WI38 (cell line): ENCODE data around the gene RILPL1.

Source experiments
- H3K4me3 ChIP-seq: 2 replicates; pipeline ENCODE4 v1.5.1; 2011; ENCODE audit warnings: low read depth, mild to moderate bottlenecking, control low read depth, low read length
- TF ChIP-seq, protein P1 (sequence below): IDR thresholded peaks from 2 replicates; pipeline ENCODE4 v1.5.1; 2012; ENCODE audit warnings: low read depth, mild to moderate bottlenecking, control low read depth, low read length

The RILPL1 gene

DNA sequence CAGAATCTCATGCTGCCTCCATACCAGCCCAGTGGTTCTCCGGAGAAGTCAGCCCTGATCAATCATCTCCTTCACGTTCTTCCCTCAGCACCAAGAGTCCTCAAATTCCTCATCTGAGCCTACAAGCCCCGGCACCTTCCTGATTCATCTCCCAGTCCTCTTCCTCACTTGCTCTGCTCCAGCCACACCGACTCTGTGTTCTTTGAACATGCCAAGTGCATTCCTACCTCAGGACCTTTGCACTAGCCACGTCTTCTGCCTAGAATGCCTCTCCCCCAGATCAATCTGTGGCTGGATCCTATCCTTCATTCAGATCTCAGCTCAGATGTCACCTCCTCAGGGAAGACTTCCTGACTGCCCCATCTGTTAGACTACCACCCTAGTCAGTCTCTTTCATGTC, 4.7 kb downstream of the RILPL1 start:
- no peak overlapping the region for H3K4me3 ChIP-seq
- TF ChIP-seq, protein P1, sequence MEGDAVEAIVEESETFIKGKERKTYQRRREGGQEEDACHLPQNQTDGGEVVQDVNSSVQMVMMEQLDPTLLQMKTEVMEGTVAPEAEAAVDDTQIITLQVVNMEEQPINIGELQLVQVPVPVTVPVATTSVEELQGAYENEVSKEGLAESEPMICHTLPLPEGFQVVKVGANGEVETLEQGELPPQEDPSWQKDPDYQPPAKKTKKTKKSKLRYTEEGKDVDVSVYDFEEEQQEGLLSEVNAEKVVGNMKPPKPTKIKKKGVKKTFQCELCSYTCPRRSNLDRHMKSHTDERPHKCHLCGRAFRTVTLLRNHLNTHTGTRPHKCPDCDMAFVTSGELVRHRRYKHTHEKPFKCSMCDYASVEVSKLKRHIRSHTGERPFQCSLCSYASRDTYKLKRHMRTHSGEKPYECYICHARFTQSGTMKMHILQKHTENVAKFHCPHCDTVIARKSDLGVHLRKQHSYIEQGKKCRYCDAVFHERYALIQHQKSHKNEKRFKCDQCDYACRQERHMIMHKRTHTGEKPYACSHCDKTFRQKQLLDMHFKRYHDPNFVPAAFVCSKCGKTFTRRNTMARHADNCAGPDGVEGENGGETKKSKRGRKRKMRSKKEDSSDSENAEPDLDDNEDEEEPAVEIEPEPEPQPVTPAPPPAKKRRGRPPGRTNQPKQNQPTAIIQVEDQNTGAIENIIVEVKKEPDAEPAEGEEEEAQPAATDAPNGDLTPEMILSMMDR, result no peak

GRCh38 chr12:123526542-123527080, 6.9 kb downstream of the RILPL1 start:
- TF ChIP-seq, protein P1, result no peak

GRCh38 chr12:123524378-123524777, 9.1 kb downstream of the RILPL1 start:
- TF ChIP-seq, protein P1, result no peak

More at GRCh38 chr12:123526542-123527080, 6.9 kb downstream of the RILPL1 start:
- H3K4me3 ChIP-seq, result no peak overlapping the region

DNA sequence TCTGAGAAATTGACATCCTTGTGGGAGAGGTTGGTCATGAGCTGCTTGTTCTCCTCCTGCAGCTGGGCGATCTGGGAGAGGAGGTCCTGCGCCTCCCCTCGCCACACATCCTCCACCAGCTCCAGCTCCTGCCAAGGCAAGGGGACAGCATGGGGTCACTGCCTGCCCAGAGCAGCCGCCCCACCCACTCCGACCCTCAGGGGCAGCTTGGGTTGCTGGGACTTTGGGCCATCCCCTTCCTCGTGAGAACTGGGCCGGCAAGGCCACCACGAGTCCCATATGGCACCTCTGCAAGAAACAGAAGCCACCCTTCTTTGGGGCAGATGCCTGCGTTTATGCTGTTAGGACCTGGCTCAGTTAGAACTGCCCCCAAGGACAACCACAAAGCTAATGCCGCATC, 10.0 kb downstream of the RILPL1 start:
- TF ChIP-seq, protein P1, result no peak
- no peak overlapping the region for H3K4me3 ChIP-seq

More at GRCh38 chr12:123524378-123524777, 9.1 kb downstream of the RILPL1 start:
- no peak overlapping the region for H3K4me3 ChIP-seq

DNA sequence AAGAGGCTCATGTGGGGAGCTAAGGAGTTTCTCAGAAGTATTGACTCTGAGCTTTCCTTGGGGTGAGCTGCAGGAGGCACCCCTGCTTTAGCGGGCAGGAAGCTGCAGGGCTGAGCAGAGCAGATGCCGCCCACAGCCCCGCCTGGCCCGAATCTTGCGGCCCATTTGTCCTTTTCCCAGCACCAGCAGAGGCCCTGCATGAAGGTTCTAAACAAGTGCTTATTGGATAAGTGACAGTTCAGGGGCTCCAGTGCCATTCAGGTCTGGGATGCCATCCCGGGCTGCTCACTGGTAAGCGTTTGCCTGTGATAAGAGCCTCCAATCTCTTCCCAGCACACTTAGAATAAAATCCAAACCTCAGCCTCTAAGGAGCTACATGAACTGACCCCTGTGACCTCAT, 11.4 kb downstream of the RILPL1 start:
- no peak overlapping the region for H3K4me3 ChIP-seq
- TF ChIP-seq, protein P1, result no peak

DNA sequence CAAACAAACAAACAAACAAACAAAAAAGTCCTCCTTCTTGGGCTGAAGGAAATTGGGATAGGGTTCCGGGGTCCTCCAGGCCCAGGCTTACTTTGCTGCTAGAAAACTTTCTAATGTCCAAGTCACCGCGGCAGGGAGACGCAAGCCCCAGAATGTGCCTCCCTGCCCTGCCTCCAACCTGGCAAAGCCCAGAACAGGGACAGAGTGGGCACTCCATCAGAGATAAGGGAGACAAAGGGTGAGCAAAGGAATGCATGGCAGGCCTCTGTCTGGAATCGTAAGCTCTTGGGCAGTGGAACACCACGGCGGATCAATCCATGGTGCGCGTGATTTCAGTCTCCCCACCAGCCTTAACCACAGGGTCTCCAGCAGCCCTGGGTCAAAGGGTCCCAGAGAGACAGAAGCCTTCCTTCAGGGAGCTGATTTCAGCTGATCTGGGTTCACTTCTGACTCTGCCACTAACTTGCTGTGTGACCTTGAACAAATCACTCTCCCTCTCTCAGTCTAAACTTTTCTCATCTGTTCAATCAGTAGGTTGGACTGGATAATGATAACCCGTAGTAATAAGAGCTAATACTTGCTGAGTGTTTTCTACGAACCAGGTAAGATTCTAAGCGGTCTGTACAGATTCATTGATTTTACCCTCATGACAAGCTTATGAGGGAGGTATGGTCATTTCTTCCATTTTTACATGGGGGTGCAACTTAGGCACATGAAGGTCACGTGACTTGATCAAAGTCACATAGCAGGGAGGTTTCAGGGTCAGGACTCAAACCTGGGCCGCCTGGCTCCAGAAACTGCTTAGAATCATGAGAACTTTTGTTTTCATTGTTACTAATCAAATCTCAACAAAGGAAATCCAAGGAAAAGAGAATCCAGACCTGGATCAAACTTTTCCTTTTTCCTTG, 12.7 kb downstream of the RILPL1 start:
- TF ChIP-seq, protein P1, result no peak
- H3K4me3 ChIP-seq, result no peak overlapping the region

DNA sequence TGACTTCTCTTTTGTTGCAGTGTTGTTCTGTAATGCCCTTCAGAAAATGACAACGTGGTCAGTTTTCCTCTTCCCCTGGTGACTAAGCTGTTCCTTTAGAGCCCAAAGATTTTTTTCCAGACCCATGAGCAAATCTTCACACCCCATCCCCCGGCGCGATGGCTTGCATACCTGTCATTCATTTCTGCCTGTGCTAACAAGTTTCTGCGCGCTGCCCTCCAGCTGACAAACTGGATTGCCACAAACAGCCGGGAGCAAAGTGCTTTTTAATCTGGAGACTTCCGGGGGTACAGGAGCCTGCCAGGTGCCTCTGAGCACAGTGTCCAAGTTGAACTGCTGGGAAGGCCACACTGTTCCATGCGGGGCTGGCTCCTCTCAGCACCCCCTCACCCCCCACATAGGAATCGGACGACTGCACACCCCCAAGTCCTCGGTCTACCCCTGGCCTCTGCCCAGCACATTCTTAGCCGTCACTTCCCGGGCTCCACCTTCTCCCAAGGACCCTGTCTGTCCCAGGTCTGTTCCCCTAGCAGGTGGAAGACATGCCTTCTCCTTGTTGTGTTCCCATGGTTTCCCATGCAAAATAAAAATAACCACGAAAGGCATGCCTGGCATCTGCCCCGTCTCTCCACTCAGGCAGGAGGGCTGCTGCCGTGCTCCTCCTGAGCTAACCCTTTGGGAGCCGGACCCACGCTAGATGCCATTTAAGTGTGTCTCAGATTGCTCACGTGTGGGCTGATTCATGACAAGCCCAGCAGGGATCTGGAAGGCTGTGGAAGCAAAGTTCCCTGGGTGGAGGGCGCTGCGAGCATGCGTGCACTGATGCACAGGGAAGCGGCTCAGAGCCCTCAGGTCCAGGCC, 14.1 kb downstream of the RILPL1 start:
- TF ChIP-seq, protein P1, result no peak
- no peak overlapping the region for H3K4me3 ChIP-seq
